Measurements from ENCODE around the gene ADCY1.

- TF ChIP-seq CTCF (IDR thresholded peaks at IDR 0.05) (no peak), POLR2A (IDR thresholded peaks at IDR 0.05) (no peak)
Measured at GRCh38 chr7:45710271-45711160, 136.3 kb downstream of the ADCY1 start.
